HepG2 (cell line): ENCODE data around the gene KIAA0930. TPM values are rescaled to one million over a fixed set of nuclear protein-coding genes. Genes with fewer than 3 reads are reported as not detected.

Experiments used
- ATAC-seq: fragments of 200-7000 bp; cut with Tn5 transposase; 3 replicates; pipeline ENCODE4 v1.9.1; 2020; ENCODE audit warnings: mild to moderate bottlenecking, moderate library complexity
- BruUV-seq: library from RNA; stranded (reverse); fragments of 400-500 nt; replicated peaks from 2 replicates; lab custom pipeline; 2021; lab: Mats Ljungman, UMichigan
- CTCF ChIA-PET: fragments of 300-600 bp; formaldehyde crosslinking; extraction: SDS; loops from one replicate; lab custom pipeline; 2021; ENCODE audit warnings: low total read pairs, inconsistent platforms, low intra/inter-chr PET ratio; lab: Yijun Ruan, JAX
- POLR2A ChIA-PET: fragments of 350-600 bp; sonication (Branson Sonifier 250); formaldehyde crosslinking; loops from one replicate; lab custom pipeline; 2020; ENCODE audit warnings: antibody characterized with exemption, inconsistent platforms; lab: Yijun Ruan, JAX
- DNase-seq: peaks from one replicate; pipeline ENCODE4 v3.0.0-alpha.2; 2015; ENCODE audit warnings: low spot score
- FAIRE-seq: peaks from 3 replicates; lab custom pipeline; 2011; peaks lifted over from hg19 to GRCh38; lab: Jason Lieb, UNC
- H2AFZ ChIP-seq: one replicate; pipeline ENCODE4 v1.6.1; 2011; ENCODE audit warnings: low read length, inconsistent platforms
- H3K27ac ChIP-seq: fragments of 300-600 bp; 3 replicates; pipeline ENCODE4 v1.8.0; 2011; ENCODE audit warnings: mixed run types, mild to moderate bottlenecking, mixed read lengths, low read length, inconsistent platforms; ENCODE audit not compliant: insufficient read depth; ENCODE audit errors: extremely low read length
- H3K27me3 ChIP-seq, 2 experiments: fragments of 200-600 bp in 1 of 2; 2 replicates in 1 of 2; 3 replicates in 1 of 2; pipeline versions ENCODE4 v1.6.0 to v1.8.0; 2011; ENCODE audit warnings: low read length in 2 of 2, mild to moderate bottlenecking in 2 of 2, moderate library complexity in 2 of 2, inconsistent platforms in 1 of 2; ENCODE audit not compliant: insufficient read depth in 2 of 2, control insufficient read depth in 1 of 2
- H3K36me3 ChIP-seq, 2 experiments: fragments of 200-600 bp in 1 of 2; replicated peaks in 1 of 2; 2 replicates in 1 of 2; 3 replicates in 1 of 2; pipeline versions ENCODE4 v1.5.1 to v1.8.0; 2011; ENCODE audit warnings: low read length in 2 of 2, inconsistent platforms in 1 of 2; ENCODE audit not compliant: insufficient read depth in 2 of 2, control insufficient read depth in 1 of 2
- H3K4me1 ChIP-seq: 2 replicates; pipeline ENCODE4 v1.5.1; 2012; ENCODE audit warnings: low read length, inconsistent platforms; ENCODE audit not compliant: insufficient read depth
- H3K4me2 ChIP-seq: 2 replicates; pipeline ENCODE4 v1.6.0; 2011; ENCODE audit warnings: low read depth, low read length, inconsistent platforms
- H3K4me3 ChIP-seq, 3 experiments: fragments of 200-600 bp in 1 of 3; sonication (generic), shearing (Covaris generic) in 1 of 3; replicated peaks in 1 of 3; 2 replicates each; pipeline ENCODE4 v1.5.1; 2011 to 2016; ENCODE audit warnings: low read length in 3 of 3, inconsistent platforms in 2 of 3, low read depth in 2 of 3, mild to moderate bottlenecking in 2 of 3, control low read depth in 1 of 3, mixed read lengths in 1 of 3; ENCODE audit not compliant: insufficient read depth in 1 of 3
- H3K79me2 ChIP-seq: one replicate; pipeline ENCODE4 v1.6.1; 2011; ENCODE audit warnings: low read length, inconsistent platforms; ENCODE audit not compliant: insufficient read depth
- H3K9ac ChIP-seq: 2 replicates; pipeline ENCODE4 v1.6.0; 2011; ENCODE audit warnings: mild to moderate bottlenecking, low read depth, low read length, inconsistent platforms; ENCODE audit not compliant: insufficient read depth
- H3K9me3 ChIP-seq: 2 replicates; pipeline ENCODE4 v1.5.1; 2012; ENCODE audit warnings: mild to moderate bottlenecking, low read length
- H4K20me1 ChIP-seq: 2 replicates; pipeline ENCODE4 v1.6.0; 2011; ENCODE audit warnings: inconsistent platforms, mild to moderate bottlenecking, low read length, moderate library complexity; ENCODE audit not compliant: insufficient read depth
- CREM ChIP-seq, 2 experiments: sonication (generic) in 1 of 2; formaldehyde crosslinking in 1 of 2; IDR thresholded peaks; 2 replicates each; pipeline versions ENCODE4 v1.4.0 to v1.6.1; 2016 to 2020; ENCODE audit warnings: antibody characterized with exemption in 1 of 2, mild to moderate bottlenecking in 1 of 2, missing genetic modification reagents in 1 of 2
- JARID2 ChIP-seq: sonication (generic); formaldehyde crosslinking; IDR thresholded peaks from 2 replicates; pipeline ENCODE4 v1.8.1; 2023; ENCODE audit warnings: missing genetic modification reagents, inconsistent platforms; ENCODE audit not compliant: insufficient replicate concordance
- MEIS1 ChIP-seq: sonication (generic); formaldehyde crosslinking; IDR thresholded peaks from 2 replicates; pipeline ENCODE4 v1.9.0; 2021; ENCODE audit warnings: mild to moderate bottlenecking, missing genetic modification reagents, moderate library complexity, borderline replicate concordance
- TOPORS ChIP-seq: sonication (generic); formaldehyde crosslinking; IDR thresholded peaks from 2 replicates; pipeline ENCODE4 v1.8.0; 2023; ENCODE audit warnings: mild to moderate bottlenecking, missing genetic modification reagents
- ZBTB8A ChIP-seq: sonication (generic); formaldehyde crosslinking; IDR thresholded peaks from 2 replicates; pipeline ENCODE4 v1.4.0; 2020; ENCODE audit warnings: mild to moderate bottlenecking, low read depth, missing genetic modification reagents, borderline replicate concordance
- ZMYM4 ChIP-seq: sonication (generic); formaldehyde crosslinking; IDR thresholded peaks from 2 replicates; pipeline ENCODE4 v1.8.1; 2023; ENCODE audit warnings: mild to moderate bottlenecking, missing genetic modification reagents
- ZNF44 ChIP-seq: sonication (generic); formaldehyde crosslinking; IDR thresholded peaks from 2 replicates; pipeline ENCODE4 v1.5.1; 2020; ENCODE audit warnings: mild to moderate bottlenecking, missing genetic modification reagents
- whole genome bisulfite sequencing: methylation state at CpG from one replicate; pipeline ENCODE4 v1.1.6; 2017; ENCODE audit warnings: low lambda C conversion rate; 5-methylcytosine and 5-hydroxymethylcytosine counted together
- in situ Hi-C: cut with HindIII; loops from 2 replicates; pipeline ENCODE4 v1.10.0; 2017; ENCODE audit warnings: low pct_unique_long_range_greater_than_20kb; ENCODE audit not compliant: extremely low pct_ligation_motif_present
- intact Hi-C: fragments of 100-400 bp; cut with micrococcal nuclease; formaldehyde crosslinking; loops from one replicate; pipeline ENCODE4 v1.10.0; 2022; ENCODE audit not compliant: unreplicated experiment
- polyA plus RNA-seq, 8 experiments: library from polyadenylated mRNA; depleted of rRNA in 3 of 8; stranded (reverse) in 7 of 8; unstranded in 1 of 8; fragments of >200 nt; fragmentation: Illumina TruSeq in 4 of 8; extraction: Trizol in 4 of 8; gene quantifications; 2 replicates each; pipeline versions ENCODE4 v1.2.1 to v1.2.3, GENCODE V29; 2011 to 2016; ENCODE audit warnings: low read depth in 4 of 8, missing spikeins in 1 of 8, mixed read lengths in 1 of 8; ENCODE audit not compliant: insufficient read depth in 1 of 8
- total RNA-seq, 5 experiments: library from RNA; depleted of rRNA; stranded (reverse); fragments of >200 nt; fragmentation: Illumina TruSeq; extraction: Trizol; gene quantifications; 2 replicates each; pipeline ENCODE4 v1.2.3, GENCODE V29; 2016; ENCODE audit warnings: low read depth in 1 of 5

The KIAA0930 gene
- total and polyA plus RNA-seq, 2 of the 13 experiments (the other 11 are each of a cell fraction or from before 2014, with no cell fraction given): 27.0 to 38.2 TPM

GRCh38 chr22:45211435-45211834 is 29.3 kb downstream of the KIAA0930 start:
- ChIA-PET CTCF (no interaction called here), POLR2A (no interaction called here)
- no peak overlapping the region for H3K9ac ChIP-seq
- H3K4me2 ChIP-seq: no peak overlapping the region
- H3K79me2 ChIP-seq: peaks cover 8% of the 10 kb centered on the region
- H3K4me3 ChIP-seq: no peak overlapping the region
- 75% methylated on average over 3 of the region's 8 CpGs for WGBS
- DNase-seq: no peak
- H3K36me3 ChIP-seq: peaks cover 5 to 8% of the 10 kb centered on the region in 2 experiments; a peak in 2 of 5 replicates
- peaks cover 12% of the 10 kb centered on the region; the same call in 1 of the 2 replicates for H4K20me1 ChIP-seq
- BruUV-seq: no TSS peak
- FAIRE-seq: no peak
- TF ChIP-seq TOPORS (CRISPR knock-in tag) (no peak), CREM (IDR thresholded peaks at IDR 0.05) (no peak), CREM (CRISPR knock-in tag; IDR thresholded peaks at IDR 0.05) (no peak), ZBTB8A (no peak), ZMYM4 (CRISPR knock-in tag) (no peak)
- H3K4me1 ChIP-seq: peaks cover 11% of the 10 kb centered on the region; the same call in 1 of the 2 replicates
- intact Hi-C loops: no loop called here
- H2AFZ ChIP-seq: no peak overlapping the region
- H3K27ac ChIP-seq: no peak overlapping the region
- ATAC-seq: no peak
- in situ Hi-C loops: no loop called here
- H3K9me3 ChIP-seq: no peaks in the 10 kb centered on the region
- no peaks in the 10 kb centered on the region for H3K27me3 ChIP-seq

GRCh38 chr22:45210991-45211390 is 29.7 kb downstream of the KIAA0930 start:
- POLR2A ChIA-PET: no interaction called here
- BruUV-seq: no TSS peak
- H3K9ac ChIP-seq: no peak overlapping the region
- peaks cover 9% of the 10 kb centered on the region; the same call in 1 of the 2 replicates for H3K4me1 ChIP-seq
- no peaks in the 10 kb centered on the region for H3K27me3 ChIP-seq
- no peak overlapping the region for H3K4me3 ChIP-seq
- H3K4me2 ChIP-seq: no peak overlapping the region
- H4K20me1 ChIP-seq: peaks cover 10% of the 10 kb centered on the region; the same call in 1 of the 2 replicates
- ATAC-seq (no peak), FAIRE-seq (no peak), DNase-seq (no peak)
- 96% methylated on average over 8 of the region's 8 CpGs for WGBS
- no peak for TF ChIP-seq JARID2
- TF ChIP-seq ZNF44 (CRISPR knock-in tag): no peak
- TF ChIP-seq MEIS1 (CRISPR knock-in tag): no peak
- in situ Hi-C loops: no loop called here
- peaks cover 5 to 8% of the 10 kb centered on the region in 2 experiments; a peak in 2 of 5 replicates for H3K36me3 ChIP-seq
- no peak overlapping the region for H2AFZ ChIP-seq
- H3K79me2 ChIP-seq: peaks cover 5% of the 10 kb centered on the region
- no peak overlapping the region for H3K27ac ChIP-seq
- intact Hi-C loops: no loop called here
- no peaks in the 10 kb centered on the region for H3K9me3 ChIP-seq
- CTCF ChIA-PET: no interaction called here
